K562 (cell line): ENCODE results near the gene ZNF362.

Source experiments
- CTCF ChIP-seq, 3 experiments: IDR thresholded peaks in 2 of 3; conservative IDR thresholded peaks in 1 of 3; 2 replicates each; pipeline ENCODE4 v1.5.1; 2011 to 2012; ENCODE audit warnings: low read length in 3 of 3, mild to moderate bottlenecking in 3 of 3, control low read depth in 2 of 3, improper control_type of control experiment in 1 of 3, inconsistent platforms in 1 of 3, low read depth in 1 of 3, mixed read lengths in 1 of 3, moderate library complexity in 1 of 3; ENCODE audit not compliant: insufficient read depth in 2 of 3
- PATZ1 ChIP-seq: fragments of 250-450 bp; sonication (Bioruptor Pico); IDR thresholded peaks from 2 replicates; pipeline ENCODE4 v1.5.0; 2020; ENCODE audit warnings: mild to moderate bottlenecking, borderline replicate concordance
- REST ChIP-seq, 2 experiments: fragments of 450-650 bp; formaldehyde crosslinking in 1 of 2; IDR thresholded peaks; 2 replicates each; pipeline versions ENCODE4 v1.4.0 to v1.6.1; 2014 to 2020; ENCODE audit warnings: mild to moderate bottlenecking in 2 of 2, borderline replicate concordance in 1 of 2, low read depth in 1 of 2

GRCh38 chr1:33289858-33290154 is 33.5 kb downstream of the ZNF362 start:
- TF ChIP-seq REST (IDR thresholded peaks at IDR 0.05; ENCODE audit: borderline replicate concordance) (no peak), REST (CRISPR knock-in tag; IDR thresholded peaks at IDR 0.05; ENCODE audit: low read depth) (no peak), CTCF (IDR thresholded peaks at IDR 0.05 in 2 of 3, conservative IDR thresholded peaks at IDR 0.05 in 1 of 3; ENCODE audit: insufficient read depth in 2 of 3, low read depth in 1 of 3, low read length in 3 of 3) (no peak), PATZ1 (CRISPR knock-in tag) (no peak)
